Measurements from ENCODE around the gene FAM43B. TPM values are rescaled to one million over a fixed set of nuclear protein-coding genes. Genes with fewer than 3 reads are reported as not detected.

Gene FAM43B
- total RNA-seq, 1 experiment from 2014 or later, result not detected

GRCh38 chr1:20538760-20539551 lies 13.4 kb upstream of the FAM43B start:
- H3K9me3 ChIP-seq (ENCODE audit: low read length), result no peaks in the 10 kb centered on the region
- H3K4me1 ChIP-seq (ENCODE audit: low read length), result no peaks in the 10 kb centered on the region
- H3K27me3 ChIP-seq (ENCODE audit: low read length), result no peaks in the 10 kb centered on the region
- no peak overlapping the region for H3K4me2 ChIP-seq (ENCODE audit: low read depth, low read length, poor library complexity, severe bottlenecking)
- no peak overlapping the region for H3K9ac ChIP-seq (ENCODE audit: low read length)
- H3K36me3 ChIP-seq (ENCODE audit: insufficient read depth, low read length), result no peaks in the 10 kb centered on the region
- no peak overlapping the region for H3K4me3 ChIP-seq (ENCODE audit: low read length)
- no peak for DNase-seq
- no peaks in the 10 kb centered on the region for H4K20me1 ChIP-seq (ENCODE audit: insufficient read depth, low read depth, low read length)
- no peak overlapping the region for H3K27ac ChIP-seq (ENCODE audit: low read length)
- H3K79me2 ChIP-seq (ENCODE audit: low read length), result no peaks in the 10 kb centered on the region
- H2AFZ ChIP-seq (ENCODE audit: low read length), result no peak overlapping the region
- H3K9me2 ChIP-seq (replicated peaks; ENCODE audit: insufficient read depth, low read length), result no peaks in the 10 kb centered on the region

DNA sequence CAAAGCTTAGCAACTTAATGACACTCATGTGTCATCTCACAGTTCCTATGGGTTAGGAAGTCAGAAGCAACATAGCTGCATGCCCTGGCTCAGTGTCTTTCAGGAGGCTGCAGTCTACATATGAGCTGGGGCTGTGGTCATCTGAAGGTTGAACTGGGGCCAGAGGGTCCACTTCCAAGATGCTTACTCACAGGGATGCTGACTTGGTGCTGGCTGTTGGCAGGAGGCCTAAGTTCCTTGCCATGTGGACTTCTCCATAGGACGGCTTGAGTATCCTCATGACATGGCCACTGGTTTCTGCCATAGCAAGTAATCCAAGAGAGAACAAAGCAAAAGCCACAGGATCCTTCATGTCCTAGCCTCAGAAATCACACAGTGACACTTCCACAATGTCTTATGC lies 12.1 kb upstream of the FAM43B start:
- Histone ChIP-seq H4K20me1 (ENCODE audit: insufficient read depth, low read depth, low read length) (no peaks in the 10 kb centered on the region), H3K4me1 (ENCODE audit: low read length) (no peaks in the 10 kb centered on the region), H3K4me3 (ENCODE audit: low read length) (no peak overlapping the region), H3K79me2 (ENCODE audit: low read length) (no peaks in the 10 kb centered on the region), H3K27me3 (ENCODE audit: low read length) (no peaks in the 10 kb centered on the region), H2AFZ (ENCODE audit: low read length) (no peak overlapping the region), H3K27ac (ENCODE audit: low read length) (no peak overlapping the region), H3K9ac (ENCODE audit: low read length) (no peak overlapping the region), H3K9me3 (ENCODE audit: low read length) (no peaks in the 10 kb centered on the region), H3K9me2 (replicated peaks; ENCODE audit: insufficient read depth, low read length) (no peaks in the 10 kb centered on the region), H3K4me2 (ENCODE audit: low read depth, low read length, poor library complexity, severe bottlenecking) (no peak overlapping the region), H3K36me3 (ENCODE audit: insufficient read depth, low read length) (no peaks in the 10 kb centered on the region)
- DNase-seq, result no peak

DNA sequence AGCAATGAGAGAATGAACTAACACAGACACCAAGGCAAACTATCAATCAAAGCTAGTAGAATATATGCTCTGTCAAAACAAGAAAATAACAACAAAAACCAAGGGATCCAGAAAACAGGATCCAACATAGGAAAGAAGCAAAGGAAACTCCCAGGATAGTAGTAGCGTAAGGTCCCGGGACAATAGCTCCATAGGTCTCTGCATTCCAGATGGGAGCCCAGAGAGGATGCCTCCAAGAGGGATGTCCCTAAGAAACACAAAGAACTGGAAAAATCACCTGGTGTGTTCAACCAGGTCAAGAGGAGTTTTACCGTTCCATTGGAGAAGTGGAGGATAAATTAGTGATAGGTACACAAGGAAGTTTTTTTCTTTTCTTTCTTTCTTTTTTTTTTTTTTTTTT lies 5.7 kb upstream of the FAM43B start:
- Histone ChIP-seq H3K79me2 (ENCODE audit: low read length) (no peaks in the 10 kb centered on the region), H3K4me2 (ENCODE audit: low read depth, low read length, poor library complexity, severe bottlenecking) (no peak overlapping the region), H2AFZ (ENCODE audit: low read length) (no peak overlapping the region), H3K9me3 (ENCODE audit: low read length) (no peaks in the 10 kb centered on the region), H3K4me1 (ENCODE audit: low read length) (peaks cover 9% of the 10 kb centered on the region), H3K9me2 (replicated peaks; ENCODE audit: insufficient read depth, low read length) (no peaks in the 10 kb centered on the region), H4K20me1 (ENCODE audit: insufficient read depth, low read depth, low read length) (no peaks in the 10 kb centered on the region), H3K9ac (ENCODE audit: low read length) (no peak overlapping the region), H3K4me3 (ENCODE audit: low read length) (no peak overlapping the region), H3K27me3 (ENCODE audit: low read length) (no peaks in the 10 kb centered on the region), H3K36me3 (ENCODE audit: insufficient read depth, low read length) (no peaks in the 10 kb centered on the region), H3K27ac (ENCODE audit: low read length) (no peak overlapping the region)
- no peak for DNase-seq

DNA sequence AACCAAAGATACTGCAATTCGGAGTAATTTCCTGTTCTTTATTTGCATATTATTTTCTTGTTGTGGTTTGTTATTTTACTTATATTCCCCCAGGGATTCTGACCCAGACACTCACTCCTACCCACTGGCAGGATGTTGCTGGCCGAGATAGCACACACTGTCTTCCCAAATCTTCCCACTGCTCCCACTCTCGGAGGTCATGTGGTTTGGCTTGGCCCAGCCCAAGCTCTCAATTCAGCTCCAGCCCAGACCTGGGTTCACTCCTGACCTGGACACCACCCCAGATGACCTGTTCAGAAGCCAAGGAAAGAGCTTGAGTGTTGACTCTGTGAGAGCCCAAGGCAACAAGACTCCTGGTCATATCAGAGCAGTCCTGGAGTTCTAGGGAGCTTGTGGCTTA lies 1.2 kb upstream of the FAM43B start:
- Histone ChIP-seq H3K9me2 (replicated peaks; ENCODE audit: insufficient read depth, low read length) (no peaks in the 10 kb centered on the region), H3K79me2 (ENCODE audit: low read length) (no peaks in the 10 kb centered on the region), H3K4me1 (ENCODE audit: low read length) (peaks cover 9% of the 10 kb centered on the region), H3K4me3 (ENCODE audit: low read length) (no peak overlapping the region), H4K20me1 (ENCODE audit: insufficient read depth, low read depth, low read length) (no peaks in the 10 kb centered on the region), H3K27me3 (ENCODE audit: low read length) (no peaks in the 10 kb centered on the region), H3K4me2 (ENCODE audit: low read depth, low read length, poor library complexity, severe bottlenecking) (no peak overlapping the region), H3K9ac (ENCODE audit: low read length) (no peak overlapping the region), H2AFZ (ENCODE audit: low read length) (no peak overlapping the region), H3K27ac (ENCODE audit: low read length) (no peak overlapping the region), H3K36me3 (ENCODE audit: insufficient read depth, low read length) (no peaks in the 10 kb centered on the region), H3K9me3 (ENCODE audit: low read length) (no peaks in the 10 kb centered on the region)
- DNase-seq, result no peak

DNA sequence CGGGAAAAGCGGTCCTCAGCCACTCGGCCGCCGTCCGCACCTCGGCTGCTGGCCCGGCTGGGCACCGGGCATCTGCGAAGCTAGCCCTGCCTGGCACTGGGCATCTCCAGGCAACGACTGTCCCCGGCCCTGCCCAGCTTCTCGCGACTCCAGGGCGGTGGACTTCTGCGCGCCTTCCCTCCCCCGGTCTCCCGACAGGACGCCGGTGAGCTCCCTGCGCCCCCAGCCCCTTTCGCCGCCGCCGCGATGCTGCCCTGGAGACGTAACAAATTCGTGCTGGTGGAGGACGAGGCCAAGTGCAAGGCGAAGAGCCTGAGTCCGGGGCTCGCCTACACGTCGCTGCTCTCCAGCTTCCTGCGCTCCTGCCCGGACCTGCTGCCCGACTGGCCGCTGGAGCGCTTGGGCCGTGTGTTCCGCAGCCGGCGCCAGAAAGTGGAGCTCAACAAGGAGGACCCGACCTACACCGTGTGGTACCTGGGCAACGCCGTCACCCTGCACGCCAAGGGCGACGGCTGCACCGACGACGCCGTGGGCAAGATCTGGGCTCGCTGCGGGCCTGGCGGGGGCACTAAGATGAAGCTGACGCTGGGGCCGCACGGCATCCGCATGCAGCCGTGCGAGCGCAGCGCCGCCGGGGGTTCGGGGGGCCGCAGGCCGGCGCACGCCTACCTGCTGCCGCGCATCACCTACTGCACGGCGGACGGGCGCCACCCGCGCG lies 514 bp downstream of the FAM43B start:
- H3K4me2 ChIP-seq (ENCODE audit: low read depth, low read length, poor library complexity, severe bottlenecking), result no peak overlapping the region

GRCh38 chr1:20555025-20555757 lies 2.8 kb downstream of the FAM43B start:
- Histone ChIP-seq H3K4me3 (ENCODE audit: low read length) (no peak overlapping the region), H3K27me3 (ENCODE audit: low read length) (no peaks in the 10 kb centered on the region), H3K9ac (ENCODE audit: low read length) (no peak overlapping the region), H2AFZ (ENCODE audit: low read length) (0 out of 2 replicates have a peak overlapping the region, but pooled peaks have one; percentile 21), H3K4me2 (ENCODE audit: low read depth, low read length, poor library complexity, severe bottlenecking) (no peak overlapping the region), H4K20me1 (ENCODE audit: insufficient read depth, low read depth, low read length) (no peaks in the 10 kb centered on the region), H3K9me3 (ENCODE audit: low read length) (no peaks in the 10 kb centered on the region), H3K79me2 (ENCODE audit: low read length) (no peaks in the 10 kb centered on the region), H3K27ac (ENCODE audit: low read length) (no peak overlapping the region), H3K36me3 (ENCODE audit: insufficient read depth, low read length) (no peaks in the 10 kb centered on the region), H3K4me1 (ENCODE audit: low read length) (peaks cover 9% of the 10 kb centered on the region), H3K9me2 (replicated peaks; ENCODE audit: insufficient read depth, low read length) (no peaks in the 10 kb centered on the region)
- DNase-seq, result no peak

More for the DNA sequence above, 514 bp downstream of the FAM43B start:
- Histone ChIP-seq H4K20me1 (ENCODE audit: insufficient read depth, low read depth, low read length) (no peaks in the 10 kb centered on the region), H3K27ac (ENCODE audit: low read length) (no peak overlapping the region), H3K27me3 (ENCODE audit: low read length) (no peaks in the 10 kb centered on the region), H3K4me1 (ENCODE audit: low read length) (peaks cover 9% of the 10 kb centered on the region), H3K9ac (ENCODE audit: low read length) (no peak overlapping the region), H3K4me3 (ENCODE audit: low read length) (no peak overlapping the region), H2AFZ (ENCODE audit: low read length) (no peak overlapping the region), H3K79me2 (ENCODE audit: low read length) (no peaks in the 10 kb centered on the region), H3K9me3 (ENCODE audit: low read length) (no peaks in the 10 kb centered on the region), H3K9me2 (replicated peaks; ENCODE audit: insufficient read depth, low read length) (no peaks in the 10 kb centered on the region), H3K36me3 (ENCODE audit: insufficient read depth, low read length) (no peaks in the 10 kb centered on the region)
- no peak for DNase-seq

DNA sequence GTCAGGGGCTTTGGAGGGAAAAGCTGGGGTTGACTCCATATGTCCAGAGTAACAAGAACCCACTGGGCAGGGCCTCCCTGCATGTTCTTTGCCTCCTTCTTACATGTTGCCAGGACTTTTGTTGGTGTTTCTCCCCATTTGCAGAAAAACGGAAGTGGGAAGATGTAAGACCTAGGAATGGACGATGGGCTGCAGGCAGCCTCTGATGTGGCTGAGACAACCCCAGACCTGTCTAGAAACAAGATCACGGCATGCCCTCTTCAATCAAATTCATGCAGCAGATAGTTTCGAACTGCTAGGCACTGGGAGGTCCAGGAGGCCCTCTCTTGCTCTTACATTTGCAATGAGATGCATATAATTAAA lies 3.4 kb downstream of the FAM43B start:
- no peaks in the 10 kb centered on the region for H3K9me3 ChIP-seq (ENCODE audit: low read length)
- no peaks in the 10 kb centered on the region for H3K36me3 ChIP-seq (ENCODE audit: insufficient read depth, low read length)
- H3K4me2 ChIP-seq (ENCODE audit: low read depth, low read length, poor library complexity, severe bottlenecking), result no peak overlapping the region
- H3K9ac ChIP-seq (ENCODE audit: low read length), result no peak overlapping the region
- no peaks in the 10 kb centered on the region for H3K9me2 ChIP-seq (replicated peaks; ENCODE audit: insufficient read depth, low read length)
- peak; percentile 47 for DNase-seq
- no peaks in the 10 kb centered on the region for H3K27me3 ChIP-seq (ENCODE audit: low read length)
- H3K27ac ChIP-seq (ENCODE audit: low read length), result no peak overlapping the region
- no peaks in the 10 kb centered on the region for H3K79me2 ChIP-seq (ENCODE audit: low read length)
- 0 out of 2 replicates have a peak overlapping the region, but pooled peaks have one; percentile 21 for H2AFZ ChIP-seq (ENCODE audit: low read length)
- no peak overlapping the region for H3K4me3 ChIP-seq (ENCODE audit: low read length)
- no peaks in the 10 kb centered on the region for H4K20me1 ChIP-seq (ENCODE audit: insufficient read depth, low read depth, low read length)
- H3K4me1 ChIP-seq (ENCODE audit: low read length), result peaks cover 7% of the 10 kb centered on the region

DNA sequence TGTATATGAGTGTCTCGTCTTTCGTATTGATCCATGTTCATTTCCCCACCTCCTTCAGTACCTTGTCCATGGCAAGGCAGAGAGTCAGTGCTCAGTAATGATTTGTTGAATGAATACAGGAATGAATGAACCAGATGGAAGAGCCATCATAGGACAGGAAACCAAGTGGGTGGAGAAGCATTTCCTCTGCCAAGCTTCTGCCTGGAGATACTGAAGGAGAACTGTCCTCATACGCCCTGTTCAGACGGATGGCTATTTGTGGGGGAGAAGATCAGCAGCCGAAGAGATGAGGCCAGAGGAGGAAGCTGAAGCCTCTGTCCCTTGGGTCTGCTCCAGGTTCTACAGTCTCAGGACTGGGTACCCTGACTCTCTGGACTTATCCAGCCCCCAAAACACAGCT lies 5.8 kb downstream of the FAM43B start:
- Histone ChIP-seq H2AFZ (ENCODE audit: low read length) (no peak overlapping the region), H3K9me2 (replicated peaks; ENCODE audit: insufficient read depth, low read length) (no peaks in the 10 kb centered on the region), H3K27ac (ENCODE audit: low read length) (no peak overlapping the region), H4K20me1 (ENCODE audit: insufficient read depth, low read depth, low read length) (no peaks in the 10 kb centered on the region), H3K4me3 (ENCODE audit: low read length) (no peak overlapping the region), H3K9me3 (ENCODE audit: low read length) (no peaks in the 10 kb centered on the region), H3K79me2 (ENCODE audit: low read length) (no peaks in the 10 kb centered on the region), H3K4me1 (ENCODE audit: low read length) (no peaks in the 10 kb centered on the region), H3K9ac (ENCODE audit: low read length) (no peak overlapping the region), H3K36me3 (ENCODE audit: insufficient read depth, low read length) (no peaks in the 10 kb centered on the region), H3K27me3 (ENCODE audit: low read length) (no peaks in the 10 kb centered on the region), H3K4me2 (ENCODE audit: low read depth, low read length, poor library complexity, severe bottlenecking) (no peak overlapping the region)
- no peak for DNase-seq

Measured in Karpas-422 (cell line).